Natural killer cell (primary cell): ENCODE results near the gene EEPD1. TPM values are rescaled to one million over a fixed set of nuclear protein-coding genes. Genes with fewer than 3 reads are reported as not detected.

Experiments used
- ATAC-seq, 3 donors: fragments of 150-1000 bp in 2 of 3; fragments of 200-7000 bp in 1 of 3; cut with Tn5 transposase; 1 replicate in 1 of 3; 2 replicates in 2 of 3; pipeline ENCODE4 v1.10.0; 2021; ENCODE audit warnings: mild to moderate bottlenecking in 2 of 3, moderate library complexity in 2 of 3
- DNase-seq, 2 donors: peaks; one replicate each; pipeline versions ENCODE4 v3.0.0 to v3.0.0-alpha.2; 2013 to 2021; ENCODE audit warnings: mixed read lengths in 1 of 2
- H3K27ac ChIP-seq: one replicate; pipeline ENCODE4 v1.5.1; 2013; ENCODE audit warnings: mild to moderate bottlenecking, low read length
- H3K27me3 ChIP-seq: one replicate; pipeline ENCODE4 v1.6.1; 2013; ENCODE audit warnings: low read length; ENCODE audit not compliant: control insufficient read depth, insufficient read depth
- H3K36me3 ChIP-seq: one replicate; pipeline ENCODE4 v1.6.1; 2013; ENCODE audit warnings: low read length; ENCODE audit not compliant: control insufficient read depth, insufficient read depth
- H3K4me1 ChIP-seq: one replicate; pipeline ENCODE4 v1.6.1; 2013; ENCODE audit warnings: low read length; ENCODE audit not compliant: control insufficient read depth, insufficient read depth
- H3K4me3 ChIP-seq: one replicate; pipeline ENCODE4 v1.5.1; 2013; ENCODE audit warnings: low read length
- H3K9me3 ChIP-seq: one replicate; pipeline ENCODE4 v1.6.1; 2013; ENCODE audit warnings: low read length; ENCODE audit not compliant: control insufficient read depth, insufficient read depth
- H3K27ac Mint-ChIP-seq, 2 donors: one replicate each; pipeline ENCODE4 v1.8.0; 2022; ENCODE audit warnings: mild to moderate bottlenecking in 2 of 2, mixed read lengths in 2 of 2, moderate library complexity in 1 of 2
- H3K27me3 Mint-ChIP-seq, 2 donors: one replicate each; pipeline ENCODE4 v1.8.0; 2022; ENCODE audit warnings: low read depth in 2 of 2, mixed read lengths in 2 of 2
- H3K36me3 Mint-ChIP-seq: one replicate; pipeline ENCODE4 v1.8.0; 2022; ENCODE audit warnings: mixed read lengths
- H3K4me1 Mint-ChIP-seq, 2 donors: one replicate each; pipeline ENCODE4 v1.8.0; 2022; ENCODE audit warnings: mixed read lengths in 2 of 2
- H3K4me3 Mint-ChIP-seq: one replicate; pipeline ENCODE4 v1.8.0; 2022; ENCODE audit warnings: mild to moderate bottlenecking, moderate library complexity, mixed read lengths
- H3K9me3 Mint-ChIP-seq, 2 donors: one replicate each; pipeline ENCODE4 v1.8.0; 2022; ENCODE audit warnings: mixed read lengths in 2 of 2
- WGBS: methylation state at CpG from one replicate; pipeline ENCODE4 v1.1.7; 2013; ENCODE audit warnings: missing lambda C conversion rate; ENCODE audit not compliant: insufficient coverage; 5-methylcytosine and 5-hydroxymethylcytosine counted together
- intact Hi-C: fragments of 100-400 bp; cut with micrococcal nuclease; formaldehyde crosslinking; loops from one replicate; pipeline ENCODE4 v1.14.2; 2022
- total RNA-seq, 4 donors: library from RNA; stranded (reverse); fragments of 120-200 nt in 1 of 4; gene quantifications; one replicate each; pipeline versions ENCODE4 v1.2.3 to v1.2.4, GENCODE V29; 2013 to 2022
- TF ChIP-seq, protein P1 (sequence below): fragments of 200-600 bp; IDR thresholded peaks from one replicate; pipeline ENCODE4 v1.8.0; 2022; ENCODE audit warnings: antibody characterized with exemption

The EEPD1 gene
- total RNA-seq, 3 donors from 2014 or later (not counting 1 experiment from before 2014, with no cell fraction given), result 0.45 to 4.9 (median 1.4) TPM

DNA sequence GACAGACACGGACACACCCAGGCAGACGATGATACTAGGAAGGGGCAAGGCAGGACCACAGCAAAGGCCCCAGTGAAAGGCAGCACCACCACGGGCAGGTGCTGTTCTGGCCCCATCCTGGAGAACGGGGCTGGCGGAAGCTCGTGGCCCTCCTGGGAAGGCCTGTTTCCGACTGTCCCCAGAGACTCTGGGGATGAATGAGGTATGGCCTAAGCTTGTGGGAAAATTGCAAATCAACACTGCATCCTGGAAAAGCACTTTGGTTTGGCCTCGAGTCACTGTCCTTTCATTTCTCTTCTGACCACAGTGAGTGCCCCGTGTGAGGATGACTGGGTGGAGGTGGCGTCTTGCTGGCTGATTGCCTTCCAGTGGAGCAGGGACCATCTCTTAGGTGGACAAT is 155.0 kb downstream of the EEPD1 start:
- intact Hi-C loops, result no loop called here

DNA sequence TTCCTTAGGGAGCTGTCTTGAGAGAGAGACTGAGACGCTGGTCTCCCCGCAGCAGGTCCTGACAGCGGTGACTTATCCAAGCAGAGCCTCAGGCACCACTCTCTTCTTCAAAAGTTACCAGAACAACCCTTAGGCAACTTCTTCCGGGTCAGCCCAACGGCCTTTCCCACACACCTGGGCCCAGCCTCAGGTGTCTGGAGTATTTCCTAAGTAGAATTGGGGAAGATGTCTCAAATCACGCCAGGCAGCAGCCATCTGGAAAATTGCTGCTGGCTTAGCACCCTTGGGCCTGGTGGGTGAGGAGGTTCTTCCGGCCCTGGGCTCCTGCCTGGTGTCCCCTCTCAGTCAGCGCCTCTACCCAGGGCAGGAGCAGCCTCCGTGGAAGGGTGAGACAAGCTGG is 156.2 kb downstream of the EEPD1 start:
- no peaks in the 10 kb centered on the region for H3K9me3 Mint-ChIP-seq
- WGBS, result 88% methylated on average over 7 of the region's 9 CpGs
- H3K27ac Mint-ChIP-seq, result no peak overlapping the region
- Histone ChIP-seq H3K9me3 (no peaks in the 10 kb centered on the region), H3K36me3 (no peaks in the 10 kb centered on the region), H3K4me1 (no peaks in the 10 kb centered on the region), H3K27me3 (no peaks in the 10 kb centered on the region), H3K27ac (no peak overlapping the region), H3K4me3 (no peak overlapping the region)
- H3K27me3 Mint-ChIP-seq, result peaks cover 0 to 5% of the 10 kb centered on the region in 2 donors
- no peak for ATAC-seq
- intact Hi-C loops, result no loop called here
- TF ChIP-seq, protein P1, sequence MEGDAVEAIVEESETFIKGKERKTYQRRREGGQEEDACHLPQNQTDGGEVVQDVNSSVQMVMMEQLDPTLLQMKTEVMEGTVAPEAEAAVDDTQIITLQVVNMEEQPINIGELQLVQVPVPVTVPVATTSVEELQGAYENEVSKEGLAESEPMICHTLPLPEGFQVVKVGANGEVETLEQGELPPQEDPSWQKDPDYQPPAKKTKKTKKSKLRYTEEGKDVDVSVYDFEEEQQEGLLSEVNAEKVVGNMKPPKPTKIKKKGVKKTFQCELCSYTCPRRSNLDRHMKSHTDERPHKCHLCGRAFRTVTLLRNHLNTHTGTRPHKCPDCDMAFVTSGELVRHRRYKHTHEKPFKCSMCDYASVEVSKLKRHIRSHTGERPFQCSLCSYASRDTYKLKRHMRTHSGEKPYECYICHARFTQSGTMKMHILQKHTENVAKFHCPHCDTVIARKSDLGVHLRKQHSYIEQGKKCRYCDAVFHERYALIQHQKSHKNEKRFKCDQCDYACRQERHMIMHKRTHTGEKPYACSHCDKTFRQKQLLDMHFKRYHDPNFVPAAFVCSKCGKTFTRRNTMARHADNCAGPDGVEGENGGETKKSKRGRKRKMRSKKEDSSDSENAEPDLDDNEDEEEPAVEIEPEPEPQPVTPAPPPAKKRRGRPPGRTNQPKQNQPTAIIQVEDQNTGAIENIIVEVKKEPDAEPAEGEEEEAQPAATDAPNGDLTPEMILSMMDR, result no peak
- no peak for DNase-seq
- H3K4me3 Mint-ChIP-seq, result no peak overlapping the region
- no peaks in the 10 kb centered on the region for H3K4me1 Mint-ChIP-seq
- H3K36me3 Mint-ChIP-seq, result no peaks in the 10 kb centered on the region

More for the DNA sequence above, 155.0 kb downstream of the EEPD1 start:
- Mint-ChIP-seq H3K9me3 (no peaks in the 10 kb centered on the region), H3K27ac (no peak overlapping the region), H3K36me3 (no peaks in the 10 kb centered on the region), H3K27me3 (peaks cover 0 to 5% of the 10 kb centered on the region in 2 donors), H3K4me1 (no peaks in the 10 kb centered on the region), H3K4me3 (no peak overlapping the region)
- ATAC-seq, result no peak
- Histone ChIP-seq H3K27ac (no peak overlapping the region), H3K4me3 (no peak overlapping the region), H3K36me3 (no peaks in the 10 kb centered on the region), H3K4me1 (no peaks in the 10 kb centered on the region), H3K27me3 (no peaks in the 10 kb centered on the region), H3K9me3 (no peaks in the 10 kb centered on the region)
- no peak for DNase-seq
- TF ChIP-seq, protein P1, result no peak
- WGBS, result 89% methylated on average over 10 of the region's 10 CpGs

DNA sequence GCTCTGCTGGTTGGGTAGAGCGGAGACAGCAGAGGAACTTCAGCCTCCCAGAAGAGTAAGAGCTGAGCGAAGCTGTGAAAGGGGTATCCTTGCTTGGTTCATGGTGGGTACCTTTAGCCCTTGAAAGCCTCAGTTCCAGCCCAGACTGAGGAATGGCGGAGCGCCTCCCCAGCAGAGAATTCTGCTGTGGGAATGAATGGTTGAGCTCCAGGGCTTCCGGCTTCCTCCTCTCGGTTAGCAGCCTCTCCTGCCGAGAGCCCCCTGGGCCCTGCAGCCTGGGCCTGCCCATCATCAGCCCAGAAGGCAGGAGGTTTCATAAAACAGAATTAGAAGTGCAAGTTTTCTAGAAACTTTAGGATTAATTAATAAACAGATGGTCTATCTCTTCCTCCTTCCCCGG is 156.7 kb downstream of the EEPD1 start:
- intact Hi-C loops, result no loop called here

DNA sequence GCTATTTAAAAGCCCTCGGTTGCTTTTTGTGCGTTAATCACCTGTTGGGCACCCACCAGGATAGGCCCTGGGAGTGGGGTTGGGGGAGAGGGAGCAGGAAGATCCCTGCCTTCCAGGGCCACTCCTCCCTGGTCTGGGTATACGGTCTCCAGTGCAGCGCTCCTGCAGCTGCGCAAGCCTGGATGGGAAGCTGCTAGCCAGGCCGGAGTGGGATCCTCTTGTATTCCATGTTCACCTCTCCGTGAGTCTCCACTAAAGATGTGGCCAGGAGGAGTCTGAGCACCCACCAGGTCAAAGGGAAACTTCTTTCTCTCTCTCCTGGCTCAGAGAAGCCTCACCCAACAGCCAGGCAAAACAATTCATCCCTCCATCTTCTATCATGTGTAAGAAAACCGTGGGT is 157.8 kb downstream of the EEPD1 start:
- H3K9me3 Mint-ChIP-seq, result no peaks in the 10 kb centered on the region

More for the DNA sequence above, 156.7 kb downstream of the EEPD1 start:
- no peak overlapping the region for H3K27ac Mint-ChIP-seq
- H3K9me3 Mint-ChIP-seq, result no peaks in the 10 kb centered on the region
- H3K36me3 Mint-ChIP-seq, result no peaks in the 10 kb centered on the region
- H3K4me3 Mint-ChIP-seq, result no peak overlapping the region
- Histone ChIP-seq H3K27ac (no peak overlapping the region), H3K36me3 (no peaks in the 10 kb centered on the region), H3K4me3 (no peak overlapping the region), H3K9me3 (no peaks in the 10 kb centered on the region), H3K4me1 (no peaks in the 10 kb centered on the region), H3K27me3 (no peaks in the 10 kb centered on the region)
- TF ChIP-seq, protein P1, result no peak
- H3K4me1 Mint-ChIP-seq, result no peaks in the 10 kb centered on the region
- WGBS, result 98% methylated on average over 7 of the region's 8 CpGs
- peaks cover 0 to 5% of the 10 kb centered on the region in 2 donors for H3K27me3 Mint-ChIP-seq
- ATAC-seq (no peak), DNase-seq (no peak)

More for the DNA sequence above, 157.8 kb downstream of the EEPD1 start:
- Histone ChIP-seq H3K27ac (no peak overlapping the region), H3K36me3 (no peaks in the 10 kb centered on the region), H3K27me3 (no peaks in the 10 kb centered on the region), H3K4me1 (no peaks in the 10 kb centered on the region), H3K9me3 (no peaks in the 10 kb centered on the region), H3K4me3 (no peak overlapping the region)
- Mint-ChIP-seq H3K36me3 (no peaks in the 10 kb centered on the region), H3K4me3 (no peak overlapping the region), H3K27ac (no peak overlapping the region), H3K4me1 (no peaks in the 10 kb centered on the region), H3K27me3 (peaks cover 0 to 5% of the 10 kb centered on the region in 2 donors)
- ATAC-seq (no peak), DNase-seq (no peak)
- TF ChIP-seq, protein P1, result no peak
- over 99% methylated on average over 7 of the region's 8 CpGs for WGBS
- intact Hi-C loops, result no loop called here
